Endothelial cell (in vitro differentiated cells): ENCODE results near the gene ZWILCH. TPM values are rescaled to one million over a fixed set of nuclear protein-coding genes. Genes with fewer than 3 reads are reported as not detected.

Source experiments
- DNase-seq: peaks from one replicate; pipeline ENCODE4 v3.0.0; 2021; ENCODE audit warnings: low spot score
- H3K27ac Mint-ChIP-seq: one replicate; pipeline ENCODE4 v1.8.0; 2021; ENCODE audit warnings: mixed read lengths, inconsistent platforms; ENCODE audit not compliant: unreplicated experiment
- H3K27me3 Mint-ChIP-seq: one replicate; pipeline ENCODE4 v1.8.0; 2021; ENCODE audit warnings: mild to moderate bottlenecking, moderate library complexity, mixed read lengths, inconsistent platforms; ENCODE audit not compliant: unreplicated experiment
- H3K36me3 Mint-ChIP-seq: one replicate; pipeline ENCODE4 v1.8.0; 2021; ENCODE audit warnings: mild to moderate bottlenecking, low read depth, mixed read lengths, inconsistent platforms; ENCODE audit not compliant: unreplicated experiment
- H3K4me1 Mint-ChIP-seq: one replicate; pipeline ENCODE4 v1.8.0; 2021; ENCODE audit warnings: mild to moderate bottlenecking, mixed read lengths, inconsistent platforms; ENCODE audit not compliant: unreplicated experiment
- H3K4me3 Mint-ChIP-seq: one replicate; pipeline ENCODE4 v1.8.0; 2021; ENCODE audit warnings: mild to moderate bottlenecking, mixed read lengths, inconsistent platforms; ENCODE audit not compliant: unreplicated experiment
- H3K9me3 Mint-ChIP-seq: one replicate; pipeline ENCODE4 v1.8.0; 2021; ENCODE audit warnings: mixed read lengths, inconsistent platforms; ENCODE audit not compliant: unreplicated experiment
- CTCF ChIP-seq: fragments of 200-600 bp; sonication (generic); IDR thresholded peaks from one replicate; pipeline ENCODE4 v1.5.0; 2021; ENCODE audit warnings: antibody characterized with exemption; ENCODE audit not compliant: unreplicated experiment
- total RNA-seq: library from RNA; stranded (reverse); fragmentation: NEBNext Ultra II Directional; extraction: Animal tissue kit (Norgen Biotek cat#: 25700); gene quantifications from one replicate; pipeline ENCODE4 v1.2.1, GENCODE V29; 2021; ENCODE audit not compliant: unreplicated experiment

The ZWILCH gene
- total RNA-seq, 1 donor from 2014 or later = 19.3 TPM

GRCh38 chr15:66545255-66545654, 40.1 kb downstream of the ZWILCH start:
- Mint-ChIP-seq H3K4me1 (no peaks in the 10 kb centered on the region), H3K27me3 (no peaks in the 10 kb centered on the region), H3K36me3 (peaks cover 3% of the 10 kb centered on the region), H3K9me3 (no peaks in the 10 kb centered on the region), H3K4me3 (no peak overlapping the region), H3K27ac (no peak overlapping the region)
- DNase-seq = no peak
- no peak for TF ChIP-seq CTCF

GRCh38 chr15:66555685-66556084, 50.6 kb downstream of the ZWILCH start:
- TF ChIP-seq CTCF = no peak
- H3K36me3 Mint-ChIP-seq = no peaks in the 10 kb centered on the region
- H3K27ac Mint-ChIP-seq = no peak overlapping the region
- H3K4me3 Mint-ChIP-seq = no peak overlapping the region
- peaks cover 3% of the 10 kb centered on the region for H3K4me1 Mint-ChIP-seq
- H3K9me3 Mint-ChIP-seq = no peaks in the 10 kb centered on the region
- no peaks in the 10 kb centered on the region for H3K27me3 Mint-ChIP-seq
- no peak for DNase-seq

GRCh38 chr15:66558271-66558670, 53.1 kb downstream of the ZWILCH start:
- Mint-ChIP-seq H3K9me3 (no peaks in the 10 kb centered on the region), H3K27ac (no peak overlapping the region), H3K4me3 (no peak overlapping the region), H3K4me1 (peaks cover 3% of the 10 kb centered on the region), H3K36me3 (no peaks in the 10 kb centered on the region), H3K27me3 (no peaks in the 10 kb centered on the region)
- no peak for DNase-seq
- no peak for TF ChIP-seq CTCF

GRCh38 chr15:66560856-66561525, 55.9 kb downstream of the ZWILCH start:
- H3K27ac Mint-ChIP-seq = no peak overlapping the region
- no peaks in the 10 kb centered on the region for H3K9me3 Mint-ChIP-seq
- H3K4me3 Mint-ChIP-seq = no peak overlapping the region
- TF ChIP-seq CTCF = no peak
- peaks cover 5% of the 10 kb centered on the region for H3K4me1 Mint-ChIP-seq
- H3K36me3 Mint-ChIP-seq = peaks cover 4% of the 10 kb centered on the region
- H3K27me3 Mint-ChIP-seq = peaks cover 7% of the 10 kb centered on the region
- DNase-seq = no peak

- Mint-ChIP-seq H3K27ac (no peak overlapping the region), H3K27me3 (peaks cover 11% of the 10 kb centered on the region), H3K9me3 (no peaks in the 10 kb centered on the region), H3K36me3 (peaks cover 4% of the 10 kb centered on the region), H3K4me3 (no peak overlapping the region), H3K4me1 (peaks cover 14% of the 10 kb centered on the region)
- no peak for DNase-seq
- TF ChIP-seq CTCF = no peak
These were observed 58.0 kb downstream of the ZWILCH start for GRCh38 chr15:66563126-66563525.
